ENCODE measurements around the gene NANS. TPM values are rescaled to one million over a fixed set of nuclear protein-coding genes. Genes with fewer than 3 reads are reported as not detected.

NANS gene
- total RNA-seq, 1 experiment from 2014 or later, result 40.4 TPM

DNA sequence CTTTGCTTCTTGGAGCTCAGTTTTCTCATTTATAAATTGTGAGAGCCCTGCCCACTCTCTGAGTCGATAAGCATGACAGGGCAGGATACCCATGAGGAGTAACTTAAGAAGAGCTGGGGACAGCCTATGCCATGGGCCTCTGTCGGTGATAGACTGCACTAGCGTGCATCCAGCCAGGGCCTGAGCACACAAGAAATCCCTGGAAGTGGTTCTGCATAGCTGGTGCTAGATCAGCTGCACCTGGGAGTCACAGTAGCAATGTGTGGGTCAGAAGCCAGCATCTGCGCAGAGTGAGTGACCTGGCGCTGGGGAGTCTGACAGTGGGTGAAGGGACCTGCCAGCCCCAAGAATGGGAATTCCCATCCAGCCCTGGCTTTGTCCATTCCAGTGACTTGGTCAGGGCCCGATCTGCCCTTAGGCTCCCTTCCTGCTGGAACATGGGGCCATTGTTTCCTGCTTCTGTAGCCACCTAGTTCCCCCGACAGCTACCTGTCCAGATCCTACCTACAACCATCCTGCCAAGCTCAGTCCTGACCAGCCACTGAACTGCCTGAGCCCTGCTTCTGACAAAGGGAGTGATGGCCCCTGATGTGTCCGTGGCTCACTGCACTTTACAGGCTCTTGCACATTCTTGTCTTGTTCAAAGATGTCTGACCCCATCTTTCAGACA is 35.9 kb upstream of the NANS start:
- Histone ChIP-seq H3K27me3 (ENCODE audit: insufficient read depth, low read length) (no peaks in the 10 kb centered on the region), H3K23ac (ENCODE audit: insufficient read length, low read depth, low read length) (no peak overlapping the region), H3K9ac (ENCODE audit: extremely low read depth, insufficient read length, low read length) (no peak overlapping the region), H2AFZ (ENCODE audit: low read length) (no peak overlapping the region), H3K4me2 (ENCODE audit: insufficient read depth, insufficient read length, low read length) (no peak overlapping the region), H3K56ac (ENCODE audit: insufficient read length, low read depth, low read length) (no peak overlapping the region), H3K23me2 (ENCODE audit: insufficient read length, low read depth, low read length, poor library complexity, severe bottlenecking) (no peaks in the 10 kb centered on the region), H3K18ac (ENCODE audit: insufficient read length, low read depth, low read length) (no peak overlapping the region), H2BK5ac (ENCODE audit: insufficient read length, low read length) (no peak overlapping the region), H4K8ac (replicated peaks; ENCODE audit: insufficient read length, low read depth, low read length) (no peak overlapping the region), H3K4me1 (ENCODE audit: insufficient read depth, low read length) (no peaks in the 10 kb centered on the region), H2BK120ac (ENCODE audit: low read depth, low read length, poor library complexity, severe bottlenecking) (no peak overlapping the region), H2BK12ac (ENCODE audit: insufficient read length, low read depth, low read length) (no peak overlapping the region), H4K5ac (ENCODE audit: insufficient read length, low read depth, low read length) (no peak overlapping the region), H4K20me1 (ENCODE audit: control insufficient read depth, insufficient read depth, insufficient read length) (no peaks in the 10 kb centered on the region), H4K91ac (ENCODE audit: insufficient read length, low read depth, low read length) (no peak overlapping the region), H2BK15ac (ENCODE audit: low read depth, low read length) (no peak overlapping the region), H3K27ac (ENCODE audit: insufficient read length, low read depth, low read length) (no peak overlapping the region), H3K9me3 (ENCODE audit: control insufficient read depth, low read depth, low read length) (no peaks in the 10 kb centered on the region), H3K79me2 (ENCODE audit: insufficient read depth, low read length) (no peaks in the 10 kb centered on the region), H3T11ph (ENCODE audit: low read length) (no peak overlapping the region), H3K4ac (ENCODE audit: low read depth, low read length) (no peak overlapping the region), H3K14ac (ENCODE audit: insufficient read depth, low read length) (no peak overlapping the region), H2BK20ac (ENCODE audit: low read depth, low read length, poor library complexity, severe bottlenecking) (no peak overlapping the region), H2AK5ac (ENCODE audit: insufficient read length, low read length) (no peak overlapping the region), H3K79me1 (ENCODE audit: insufficient read depth, low read depth, low read length, poor library complexity, severe bottlenecking) (no peaks in the 10 kb centered on the region)
- no CpG with 5 or more reads among the region's 8 CpGs for WGBS (ENCODE audit: extremely low coverage, insufficient read length, low lambda C conversion rate)
- Mint-ChIP-seq H3K27me3 (ENCODE audit: low read depth) (no peaks in the 10 kb centered on the region), H3K9me3 (no peaks in the 10 kb centered on the region), H3K4me1 (no peaks in the 10 kb centered on the region), H3K36me3 (ENCODE audit: insufficient read depth in 1 of 3, low read depth in 3 of 3) (peaks cover 0 to 23% (median 10%) of the 10 kb centered on the region in 3 experiments; a peak in 3 of 7 replicates), H3K27ac (no peak overlapping the region; a peak in 1 of 7 replicates), H3K4me3 (no peak overlapping the region)
- no peak for TF ChIP-seq CTCF (conservative IDR thresholded peaks at IDR 0.05)
- DNase-seq, result peak; percentile 23
